ENCODE measurements around the gene SOX6.

The SOX6 gene

GRCh38 chr11:16265022-16265421 is 91.3 kb downstream of the SOX6 start:
- ChIA-PET CTCF (interaction anchor here (0.7 kb wide), 1 partner anchor 203 kb away, joined by 4 read pairs; no protein-coding TSS in a partner anchor), POLR2A (ENCODE audit: low non-redundant PET) (no interaction called here)
- H3K27ac ChIP-seq = no peak overlapping the region
- no peak for TF ChIP-seq CTCF (conservative IDR thresholded peaks at IDR 0.05; ENCODE audit: low read depth)
- no peak for DNase-seq (ENCODE audit: low spot score)

- no peak overlapping the region for H3K27ac ChIP-seq
- ChIA-PET POLR2A (ENCODE audit: low non-redundant PET) (no interaction called here), CTCF (no interaction called here)
- no peak for TF ChIP-seq CTCF (conservative IDR thresholded peaks at IDR 0.05; ENCODE audit: low read depth)
- no peak for DNase-seq (ENCODE audit: low spot score)
Measured at GRCh38 chr11:16262645-16262955, 93.7 kb downstream of the SOX6 start.

GRCh38 chr11:16261836-16262644 is 94.3 kb downstream of the SOX6 start:
- DNase-seq (ENCODE audit: low spot score) = no peak
- POLR2A ChIA-PET (ENCODE audit: low non-redundant PET) = no interaction called here
- no peak for TF ChIP-seq CTCF (conservative IDR thresholded peaks at IDR 0.05; ENCODE audit: low read depth)
- no peak overlapping the region for H3K27ac ChIP-seq
- CTCF ChIA-PET = interaction anchor here (0.7 kb wide), 1 partner anchor 48 kb away, joined by 3 read pairs; no protein-coding TSS in a partner anchor

- no peak for TF ChIP-seq CTCF (conservative IDR thresholded peaks at IDR 0.05; ENCODE audit: low read depth)
- POLR2A ChIA-PET (ENCODE audit: low non-redundant PET) = no interaction called here
- DNase-seq (ENCODE audit: low spot score) = peak; percentile 4
- CTCF ChIA-PET = interaction anchor here (0.6 kb wide), 2 partner anchors 95 to 327 kb away, joined by 3 read pairs; no protein-coding TSS in a partner anchor
- H3K27ac ChIP-seq = no peak overlapping the region
Measured at GRCh38 chr11:16252373-16252772, 104.0 kb downstream of the SOX6 start.

- DNase-seq (ENCODE audit: low spot score) = no peak
- ChIA-PET POLR2A (ENCODE audit: low non-redundant PET) (no interaction called here), CTCF (no interaction called here)
- TF ChIP-seq CTCF (conservative IDR thresholded peaks at IDR 0.05; ENCODE audit: low read depth) = no peak
- H3K27ac ChIP-seq = no peak overlapping the region
Measured at GRCh38 chr11:16248248-16248647, 108.1 kb downstream of the SOX6 start.

GRCh38 chr11:16242806-16243205 is 113.5 kb downstream of the SOX6 start:
- POLR2A ChIA-PET (ENCODE audit: low non-redundant PET) = no interaction called here
- H3K27ac ChIP-seq = no peak overlapping the region
- no peak for TF ChIP-seq CTCF (conservative IDR thresholded peaks at IDR 0.05; ENCODE audit: low read depth)
- CTCF ChIA-PET = interaction anchor here (0.6 kb wide), 2 partner anchors 302 to 781 kb away, joined by 3 to 6 read pairs; no protein-coding TSS in a partner anchor
- DNase-seq (ENCODE audit: low spot score) = no peak
